Neuron (in vitro differentiated cells): Measurements from ENCODE around the gene IGF1.

Experiments
- H2AFZ ChIP-seq: one replicate; pipeline ENCODE4 v1.6.1; 2013; ENCODE audit warnings: low read depth, mild to moderate bottlenecking, inconsistent platforms, low read length, moderate library complexity
- H3K27me3 ChIP-seq: one replicate; pipeline ENCODE4 v1.6.1; 2013; ENCODE audit warnings: low read length; ENCODE audit not compliant: insufficient read depth
- H3K36me3 ChIP-seq: one replicate; pipeline ENCODE4 v1.6.1; 2013; ENCODE audit warnings: low read length; ENCODE audit not compliant: insufficient read depth
- H3K4me1 ChIP-seq: one replicate; pipeline ENCODE4 v1.6.1; 2013; ENCODE audit warnings: low read length; ENCODE audit not compliant: insufficient read depth
- H3K4me3 ChIP-seq: 2 replicates; pipeline ENCODE4 v1.5.1; 2013; ENCODE audit warnings: mild to moderate bottlenecking, low read length, moderate library complexity
- H3K9me3 ChIP-seq: one replicate; pipeline ENCODE4 v1.6.1; 2013; ENCODE audit warnings: low read length

IGF1 gene

DNA sequence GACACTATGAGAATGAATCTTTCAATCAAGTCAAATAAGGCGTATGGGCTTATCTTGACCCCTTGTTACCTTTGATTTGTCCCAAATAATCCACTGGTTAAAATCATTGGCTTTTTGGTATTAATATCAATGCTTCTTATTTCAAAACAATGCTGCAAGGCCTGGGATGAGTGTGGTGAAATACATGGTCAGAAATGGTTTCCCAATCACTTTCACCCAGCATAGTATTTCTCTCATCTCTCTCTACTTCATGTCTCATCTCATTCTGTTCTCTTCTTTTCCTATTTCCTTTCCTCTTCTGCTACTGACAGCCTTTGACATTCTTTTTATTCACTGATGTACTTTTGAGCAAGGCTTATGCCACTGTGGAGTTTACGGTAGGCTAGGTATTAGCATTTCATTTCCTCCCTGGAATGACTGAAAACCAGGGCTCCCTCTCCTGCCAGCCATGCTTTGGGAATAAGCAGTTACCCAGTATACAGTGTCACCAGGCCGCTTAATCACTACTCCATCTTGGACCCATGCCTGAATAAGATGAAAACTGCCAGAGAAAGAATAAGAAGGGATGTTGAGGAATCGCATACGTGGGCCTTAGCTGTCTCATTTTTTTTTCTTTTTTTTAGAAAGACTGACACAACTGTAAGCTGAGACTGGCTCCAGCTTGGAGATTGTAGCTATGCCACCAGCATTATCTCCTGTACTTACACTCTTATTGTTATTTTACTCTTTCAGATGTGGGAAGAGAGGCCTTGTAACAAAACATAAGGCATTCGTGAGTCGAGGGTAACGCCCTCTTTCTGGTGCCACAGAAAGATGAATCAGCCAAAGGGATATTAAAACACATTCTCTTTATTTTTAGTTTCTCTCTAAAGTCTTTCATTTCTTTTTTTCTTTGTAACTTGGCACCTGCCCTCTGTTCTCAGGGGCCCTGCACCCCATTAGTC is 53.5 kb downstream of the IGF1 start:
- H3K4me3 ChIP-seq: no peak overlapping the region
- H3K4me1 ChIP-seq: no peaks in the 10 kb centered on the region
- H2AFZ ChIP-seq: no peak overlapping the region

GRCh38 chr12:102425109-102426039 is 55.0 kb downstream of the IGF1 start:
- Histone ChIP-seq H2AFZ (no peak overlapping the region), H3K4me3 (no peak overlapping the region), H3K9me3 (no peaks in the 10 kb centered on the region), H3K36me3 (no peaks in the 10 kb centered on the region), H3K27me3 (no peaks in the 10 kb centered on the region), H3K4me1 (no peaks in the 10 kb centered on the region)

More for the DNA sequence above, 53.5 kb downstream of the IGF1 start:
- Histone ChIP-seq H3K27me3 (no peaks in the 10 kb centered on the region), H3K36me3 (no peaks in the 10 kb centered on the region), H3K9me3 (no peaks in the 10 kb centered on the region)

GRCh38 chr12:102423462-102423861 is 56.9 kb downstream of the IGF1 start:
- no peaks in the 10 kb centered on the region for H3K27me3 ChIP-seq
- H3K4me1 ChIP-seq: no peaks in the 10 kb centered on the region
- no peaks in the 10 kb centered on the region for H3K9me3 ChIP-seq
- no peak overlapping the region for H3K4me3 ChIP-seq
- H3K36me3 ChIP-seq: no peaks in the 10 kb centered on the region
- H2AFZ ChIP-seq: no peak overlapping the region

DNA sequence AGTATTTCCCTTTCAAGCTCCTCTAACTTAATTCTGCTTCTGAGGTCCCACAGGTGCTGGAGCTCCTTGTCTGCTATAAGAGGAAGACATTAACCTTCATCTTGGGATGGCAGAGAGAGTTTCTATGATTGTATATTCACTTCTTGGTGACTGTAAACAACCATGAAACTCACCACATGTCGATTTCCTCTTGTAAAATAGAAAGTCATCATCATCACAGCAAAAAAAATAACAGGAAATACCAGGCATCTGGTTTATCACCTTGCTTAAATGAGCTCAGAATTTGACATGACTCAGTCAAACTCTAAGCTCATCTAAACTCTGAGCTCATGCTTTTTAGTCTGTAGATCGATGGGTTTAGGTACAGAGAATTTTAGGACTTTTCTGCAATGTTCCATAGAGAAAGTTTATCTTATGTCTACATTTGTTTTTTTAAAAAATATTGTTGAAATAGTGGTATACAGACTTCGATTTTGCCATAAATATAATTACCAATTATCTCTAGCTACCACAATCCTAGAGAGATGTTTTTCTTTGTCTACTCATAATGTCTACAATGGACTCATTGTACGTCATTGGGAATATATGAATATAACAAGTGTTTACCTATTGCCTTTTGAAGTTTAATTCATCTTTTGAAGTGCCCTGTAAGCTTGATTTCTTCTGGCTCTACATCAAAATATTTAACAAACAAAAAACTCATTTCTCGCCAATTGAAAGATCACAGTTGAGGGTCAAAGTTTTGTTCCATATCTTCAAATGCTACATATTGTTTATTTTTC is 58.4 kb downstream of the IGF1 start:
- no peaks in the 10 kb centered on the region for H3K27me3 ChIP-seq
- H3K36me3 ChIP-seq: no peaks in the 10 kb centered on the region
- no peaks in the 10 kb centered on the region for H3K9me3 ChIP-seq
- H3K4me1 ChIP-seq: no peaks in the 10 kb centered on the region
- H2AFZ ChIP-seq: no peak overlapping the region
- no peak overlapping the region for H3K4me3 ChIP-seq

GRCh38 chr12:102419094-102419764 is 61.1 kb downstream of the IGF1 start:
- Histone ChIP-seq H3K4me3 (no peak overlapping the region), H3K36me3 (no peaks in the 10 kb centered on the region), H2AFZ (no peak overlapping the region), H3K9me3 (no peaks in the 10 kb centered on the region), H3K27me3 (no peaks in the 10 kb centered on the region), H3K4me1 (no peaks in the 10 kb centered on the region)

GRCh38 chr12:102417055-102417454 is 63.3 kb downstream of the IGF1 start:
- H3K4me1 ChIP-seq: no peaks in the 10 kb centered on the region
- no peaks in the 10 kb centered on the region for H3K36me3 ChIP-seq
- H3K9me3 ChIP-seq: no peaks in the 10 kb centered on the region
- H2AFZ ChIP-seq: no peak overlapping the region
- no peak overlapping the region for H3K4me3 ChIP-seq
- H3K27me3 ChIP-seq: no peaks in the 10 kb centered on the region

DNA sequence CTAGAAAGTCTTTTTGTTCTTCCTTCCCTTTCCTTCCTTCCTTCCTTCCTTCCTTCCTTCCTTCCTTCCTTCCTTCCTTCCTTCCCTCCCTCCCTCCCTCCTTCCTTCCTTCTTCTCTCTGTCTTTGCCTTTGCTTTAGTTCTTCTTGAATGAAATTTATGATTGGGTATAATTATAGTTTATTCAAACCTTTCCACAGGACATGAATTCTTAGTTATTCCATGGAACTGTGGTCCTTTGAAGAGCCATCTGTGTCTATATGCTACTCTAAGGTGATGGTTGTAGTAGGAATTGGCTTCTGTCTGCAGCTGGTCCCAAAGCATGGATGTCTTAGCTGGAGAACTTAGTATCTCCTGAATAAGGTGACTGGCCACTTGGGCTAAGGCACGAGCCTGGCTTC is 64.8 kb downstream of the IGF1 start:
- H3K4me3 ChIP-seq: no peak overlapping the region
- no peaks in the 10 kb centered on the region for H3K9me3 ChIP-seq
- no peak overlapping the region for H2AFZ ChIP-seq
- H3K4me1 ChIP-seq: no peaks in the 10 kb centered on the region
- no peaks in the 10 kb centered on the region for H3K27me3 ChIP-seq
- H3K36me3 ChIP-seq: no peaks in the 10 kb centered on the region

DNA sequence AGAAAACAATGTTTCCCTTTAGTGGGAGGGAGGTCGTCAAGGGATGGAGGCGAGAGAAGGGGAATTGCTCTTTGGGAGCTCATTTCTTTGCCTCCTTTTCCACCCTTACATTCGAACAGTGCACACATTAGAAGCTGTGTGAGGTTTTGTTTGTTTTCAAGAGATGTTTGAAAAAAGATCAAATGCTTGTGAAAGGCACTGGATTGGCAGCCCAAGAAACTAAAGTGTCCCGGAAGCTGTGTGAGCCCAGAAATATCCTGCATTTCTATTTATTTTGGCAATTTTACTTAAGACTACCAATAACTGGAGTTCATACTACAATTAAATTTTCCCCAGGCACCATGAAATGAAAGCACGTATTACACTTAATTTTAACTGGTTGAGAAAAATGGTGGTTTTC is 67.0 kb downstream of the IGF1 start:
- Histone ChIP-seq H3K9me3 (no peaks in the 10 kb centered on the region), H3K4me1 (no peaks in the 10 kb centered on the region), H3K36me3 (no peaks in the 10 kb centered on the region), H3K27me3 (no peaks in the 10 kb centered on the region), H3K4me3 (no peak overlapping the region), H2AFZ (no peak overlapping the region)

DNA sequence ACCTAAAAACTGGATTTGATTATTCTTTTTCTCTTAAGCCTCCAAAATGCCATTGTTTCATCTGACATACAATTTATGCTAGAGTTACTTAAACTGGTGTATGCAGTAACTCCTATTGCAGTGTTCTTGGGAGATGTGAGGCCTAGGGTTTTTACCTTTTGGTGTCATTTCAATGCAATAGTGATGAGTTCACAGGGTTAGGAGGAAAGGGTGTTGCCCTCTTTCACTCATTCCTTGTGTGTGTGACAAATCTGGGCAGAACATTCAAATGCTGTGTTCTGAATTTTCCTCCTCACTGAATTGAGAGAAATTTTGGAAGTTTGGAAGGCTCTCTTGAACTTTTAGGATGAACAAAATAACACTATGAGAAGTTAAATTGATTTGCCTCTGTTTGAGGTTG is 69.9 kb downstream of the IGF1 start:
- Histone ChIP-seq H3K4me3 (no peak overlapping the region), H3K4me1 (no peaks in the 10 kb centered on the region), H2AFZ (no peak overlapping the region), H3K9me3 (no peaks in the 10 kb centered on the region), H3K36me3 (no peaks in the 10 kb centered on the region), H3K27me3 (no peaks in the 10 kb centered on the region)

- H2AFZ ChIP-seq: no peak overlapping the region
- H3K27me3 ChIP-seq: no peaks in the 10 kb centered on the region
- no peak overlapping the region for H3K4me3 ChIP-seq
Measured at GRCh38 chr12:102408487-102409297, 71.7 kb downstream of the IGF1 start.

DNA sequence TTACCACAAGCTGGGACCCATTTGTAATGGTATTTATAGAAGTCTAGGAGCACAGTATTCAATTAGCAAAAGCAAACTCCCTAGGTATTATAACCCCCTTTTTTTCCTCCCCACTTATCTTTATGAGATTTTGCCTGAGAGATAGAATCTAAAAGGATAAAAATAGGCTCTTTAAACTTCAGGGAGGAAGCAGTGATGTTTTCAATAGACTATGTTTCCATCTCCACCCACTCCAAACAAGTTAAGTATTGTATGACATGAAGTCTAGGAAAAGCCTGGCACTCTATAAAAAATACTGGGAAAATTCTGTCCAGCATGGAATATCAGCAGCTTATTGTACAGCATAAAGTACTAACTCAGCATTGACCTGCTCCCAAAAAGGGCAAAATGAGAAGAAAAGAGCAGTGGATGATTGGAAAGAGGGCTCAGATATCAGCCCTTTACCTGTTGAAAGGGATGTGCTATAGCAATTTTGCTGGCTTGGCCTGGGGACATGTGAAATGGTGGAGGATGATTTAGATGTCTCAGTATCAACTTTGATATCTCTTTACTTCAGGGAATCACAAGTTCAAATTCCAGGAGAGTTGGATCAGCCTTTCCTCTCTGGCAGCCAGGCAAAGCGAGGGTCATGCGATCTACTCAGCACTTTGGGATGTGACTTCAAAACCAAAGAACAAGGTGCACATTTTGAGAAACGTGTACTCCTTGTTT is 72.4 kb downstream of the IGF1 start:
- Histone ChIP-seq H3K27me3 (no peaks in the 10 kb centered on the region), H3K4me1 (no peaks in the 10 kb centered on the region), H3K36me3 (no peaks in the 10 kb centered on the region), H3K9me3 (no peaks in the 10 kb centered on the region), H2AFZ (no peak overlapping the region), H3K4me3 (no peak overlapping the region)

More at GRCh38 chr12:102408487-102409297, 71.7 kb downstream of the IGF1 start:
- H3K9me3 ChIP-seq: no peaks in the 10 kb centered on the region
- no peaks in the 10 kb centered on the region for H3K4me1 ChIP-seq
- H3K36me3 ChIP-seq: no peaks in the 10 kb centered on the region
